Activated CD8-positive, alpha-beta T cell treated with anti-CD3 and anti-CD28 coated beads for 36 hours (primary cell): Measurements from ENCODE around the gene SLC30A2. TPM values are rescaled to one million over a fixed set of nuclear protein-coding genes. Genes with fewer than 3 reads are reported as not detected.

Experiments
- ATAC-seq: fragments of 200-7000 bp; cut with Tn5 transposase; one replicate; pipeline ENCODE4 v1.10.0; 2021; ENCODE audit warnings: mild to moderate bottlenecking, moderate library complexity
- CTCF ChIA-PET: fragments of 350-600 bp; sonication (Branson Sonifier 250); formaldehyde crosslinking; loops from one replicate; lab custom pipeline; 2021; ENCODE audit warnings: antibody characterized with exemption; lab: Charles Lee
- POLR2A ChIA-PET: fragments of 350-600 bp; sonication (Branson Sonifier 250); formaldehyde crosslinking; loops from one replicate; lab custom pipeline; 2021; ENCODE audit warnings: antibody characterized with exemption; lab: Charles Lee
- DNase-seq: peaks from one replicate; pipeline ENCODE4 v3.0.0-alpha.2; 2020
- H3K27ac Mint-ChIP-seq: one replicate; pipeline ENCODE4 v1.8.0; 2021; ENCODE audit warnings: mild to moderate bottlenecking, mixed read lengths
- H3K27me3 Mint-ChIP-seq: one replicate; pipeline ENCODE4 v1.8.0; 2021; ENCODE audit warnings: mixed read lengths
- H3K36me3 Mint-ChIP-seq: one replicate; pipeline ENCODE4 v1.8.0; 2021; ENCODE audit warnings: low read depth, mixed read lengths
- H3K4me1 Mint-ChIP-seq: one replicate; pipeline ENCODE4 v1.8.0; 2021; ENCODE audit warnings: low read depth, mixed read lengths
- H3K4me3 Mint-ChIP-seq: one replicate; pipeline ENCODE4 v1.8.0; 2021; ENCODE audit warnings: mild to moderate bottlenecking, moderate library complexity, mixed read lengths
- H3K9me3 Mint-ChIP-seq: one replicate; pipeline ENCODE4 v1.8.0; 2021; ENCODE audit warnings: mixed read lengths
- intact Hi-C: fragments of 100-400 bp; cut with micrococcal nuclease; formaldehyde crosslinking; loops from one replicate; pipeline ENCODE4 v1.10.0; 2022
- total RNA-seq, 2 experiments: library from RNA; stranded (reverse); gene quantifications; one replicate each; pipeline ENCODE4 v1.2.3, GENCODE V29; 2021
- TF ChIP-seq, protein P1 (sequence below): fragments of 200-600 bp; IDR thresholded peaks from one replicate; pipeline ENCODE4 v1.8.0; 2022; ENCODE audit warnings: antibody characterized with exemption, mild to moderate bottlenecking

The SLC30A2 gene
- total RNA-seq, 2 experiments from 2014 or later: not detected

DNA sequence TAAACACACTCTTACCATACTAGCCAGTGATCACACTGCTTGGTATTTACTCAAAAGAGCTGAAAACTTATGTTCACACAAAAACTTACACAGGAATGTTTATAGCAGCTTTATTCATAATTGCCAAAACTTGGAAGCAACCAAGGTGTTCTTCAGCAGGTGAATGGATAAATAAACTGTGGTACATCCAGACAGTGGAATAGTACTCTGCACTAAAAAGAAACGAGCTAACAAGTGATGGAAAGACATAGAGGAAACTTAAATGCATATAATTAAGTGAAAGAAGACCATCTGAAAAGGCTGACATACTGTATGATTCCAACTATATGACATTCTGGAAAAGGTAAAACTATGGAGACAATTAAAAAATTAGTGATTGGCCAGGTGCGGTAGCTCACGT lies 45.0 kb upstream of the SLC30A2 start:
- ATAC-seq: no peak
- intact Hi-C loops: no loop called here
- POLR2A ChIA-PET: interaction anchor here (0.6 kb wide), 1 partner anchor 192 kb away, joined by 3 read pairs; no protein-coding TSS in a partner anchor
- Mint-ChIP-seq H3K4me1 (no peaks in the 10 kb centered on the region), H3K27me3 (peaks cover 22% of the 10 kb centered on the region), H3K27ac (no peak overlapping the region), H3K4me3 (no peak overlapping the region), H3K36me3 (no peaks in the 10 kb centered on the region), H3K9me3 (no peaks in the 10 kb centered on the region)
- DNase-seq: no peak
- CTCF ChIA-PET: interaction anchor here (0.5 to 0.8 kb wide), 2 partner anchors 11 to 143 kb away, joined by 3 to 4 read pairs; partner anchors contain the start of gene CEP85
- TF ChIP-seq, protein P1, sequence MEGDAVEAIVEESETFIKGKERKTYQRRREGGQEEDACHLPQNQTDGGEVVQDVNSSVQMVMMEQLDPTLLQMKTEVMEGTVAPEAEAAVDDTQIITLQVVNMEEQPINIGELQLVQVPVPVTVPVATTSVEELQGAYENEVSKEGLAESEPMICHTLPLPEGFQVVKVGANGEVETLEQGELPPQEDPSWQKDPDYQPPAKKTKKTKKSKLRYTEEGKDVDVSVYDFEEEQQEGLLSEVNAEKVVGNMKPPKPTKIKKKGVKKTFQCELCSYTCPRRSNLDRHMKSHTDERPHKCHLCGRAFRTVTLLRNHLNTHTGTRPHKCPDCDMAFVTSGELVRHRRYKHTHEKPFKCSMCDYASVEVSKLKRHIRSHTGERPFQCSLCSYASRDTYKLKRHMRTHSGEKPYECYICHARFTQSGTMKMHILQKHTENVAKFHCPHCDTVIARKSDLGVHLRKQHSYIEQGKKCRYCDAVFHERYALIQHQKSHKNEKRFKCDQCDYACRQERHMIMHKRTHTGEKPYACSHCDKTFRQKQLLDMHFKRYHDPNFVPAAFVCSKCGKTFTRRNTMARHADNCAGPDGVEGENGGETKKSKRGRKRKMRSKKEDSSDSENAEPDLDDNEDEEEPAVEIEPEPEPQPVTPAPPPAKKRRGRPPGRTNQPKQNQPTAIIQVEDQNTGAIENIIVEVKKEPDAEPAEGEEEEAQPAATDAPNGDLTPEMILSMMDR: no peak

DNA sequence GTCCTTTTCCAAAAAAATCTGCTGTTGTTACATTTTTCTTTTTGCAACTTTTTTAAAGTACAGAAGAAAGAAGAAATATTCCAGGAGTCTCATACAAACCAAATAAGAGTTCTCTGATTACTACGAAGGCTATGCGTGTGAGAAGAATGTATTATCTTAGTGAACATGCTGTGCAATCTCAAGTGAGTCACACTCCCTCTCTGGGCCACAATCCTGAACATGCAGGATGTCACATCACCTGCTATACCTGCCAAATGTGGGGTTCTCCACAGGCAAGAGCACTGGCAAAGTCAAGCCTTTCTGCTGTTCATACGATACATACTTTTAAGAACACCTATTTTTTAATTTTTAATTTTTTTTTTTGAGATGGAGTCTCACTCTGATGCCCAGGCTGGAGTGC lies 43.2 kb upstream of the SLC30A2 start:
- ChIA-PET CTCF (no interaction called here), POLR2A (no interaction called here)
- ATAC-seq (no peak), DNase-seq (no peak)
- intact Hi-C loops: no loop called here
- peaks cover 23% of the 10 kb centered on the region for H3K27me3 Mint-ChIP-seq
- H3K9me3 Mint-ChIP-seq: no peaks in the 10 kb centered on the region
- H3K27ac Mint-ChIP-seq: no peak overlapping the region
- no peaks in the 10 kb centered on the region for H3K36me3 Mint-ChIP-seq
- TF ChIP-seq, protein P1: no peak
- H3K4me3 Mint-ChIP-seq: no peak overlapping the region
- H3K4me1 Mint-ChIP-seq: no peaks in the 10 kb centered on the region

DNA sequence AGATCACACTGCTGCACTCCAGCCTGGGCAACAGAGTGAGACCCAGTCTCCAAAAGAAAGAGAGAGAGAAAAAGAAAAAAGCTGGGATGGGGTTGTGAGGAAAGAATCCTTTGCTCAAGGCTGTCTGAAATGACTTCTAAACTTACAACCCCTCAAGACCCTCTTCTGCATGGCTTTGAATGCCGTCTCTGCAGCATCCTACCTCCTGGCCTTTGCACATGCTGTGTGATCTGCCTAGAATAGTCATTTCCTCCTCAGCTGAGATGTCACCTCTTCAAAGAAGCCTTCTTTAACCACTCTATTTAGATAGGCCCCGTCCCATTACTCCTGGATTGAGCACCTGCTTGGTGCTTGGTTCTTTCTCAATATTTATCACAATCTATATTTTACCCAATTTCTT lies 38.9 kb upstream of the SLC30A2 start:
- no peak overlapping the region for H3K4me3 Mint-ChIP-seq
- H3K36me3 Mint-ChIP-seq: no peaks in the 10 kb centered on the region
- ATAC-seq (no peak), DNase-seq (no peak)
- no peaks in the 10 kb centered on the region for H3K4me1 Mint-ChIP-seq
- peaks cover 5% of the 10 kb centered on the region for H3K27me3 Mint-ChIP-seq
- TF ChIP-seq, protein P1: no peak
- intact Hi-C loops: no loop called here
- CTCF ChIA-PET: interaction anchor here (0.9 to 2.2 kb wide), 6 partner anchors 18 to 149 kb away, joined by 3 to 5 read pairs (median 3); partner anchors contain the start of genes CEP85 and ZNF593
- H3K9me3 Mint-ChIP-seq: no peaks in the 10 kb centered on the region
- POLR2A ChIA-PET: interaction anchor here (0.6 kb wide), 1 partner anchor 423 kb away, joined by 4 read pairs; no protein-coding TSS in a partner anchor
- H3K27ac Mint-ChIP-seq: no peak overlapping the region

DNA sequence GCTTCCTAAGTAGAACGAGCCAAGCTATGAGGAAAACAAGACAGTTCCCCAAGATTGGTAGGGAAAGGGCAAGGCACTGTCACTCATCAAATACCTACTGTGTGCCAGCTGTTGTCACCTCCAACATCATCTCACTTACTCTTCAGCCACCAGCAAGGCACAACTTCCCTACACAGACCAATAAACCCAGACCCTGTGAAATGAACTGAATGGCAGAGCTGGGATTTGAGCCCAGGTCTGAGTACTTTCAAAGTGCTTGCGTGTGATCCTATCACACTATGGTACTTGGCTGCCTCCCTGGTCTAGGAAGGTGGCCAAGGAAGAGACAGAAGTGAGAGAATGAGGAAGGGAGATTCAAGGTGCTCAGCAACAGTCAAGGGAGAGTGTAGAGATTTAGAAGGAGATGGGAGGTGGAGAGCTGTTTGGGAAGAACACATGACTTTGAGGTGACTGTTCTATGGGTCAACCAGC lies 38.2 kb upstream of the SLC30A2 start:
- TF ChIP-seq, protein P1: no peak
- ChIA-PET POLR2A (no interaction called here), CTCF (interaction anchor here (1.0 to 2.2 kb wide), 6 partner anchors 26 to 332 kb away, joined by 3 to 5 read pairs (median 3); partner anchors contain the start of genes ZNF593 and ZNF593OS)
- no peak for DNase-seq
- no peaks in the 10 kb centered on the region for H3K9me3 Mint-ChIP-seq
- H3K36me3 Mint-ChIP-seq: no peaks in the 10 kb centered on the region
- H3K27me3 Mint-ChIP-seq: peaks cover 5% of the 10 kb centered on the region
- H3K27ac Mint-ChIP-seq: no peak overlapping the region
- H3K4me1 Mint-ChIP-seq: no peaks in the 10 kb centered on the region
- no peak for ATAC-seq
- H3K4me3 Mint-ChIP-seq: no peak overlapping the region
- intact Hi-C loops: no loop called here

DNA sequence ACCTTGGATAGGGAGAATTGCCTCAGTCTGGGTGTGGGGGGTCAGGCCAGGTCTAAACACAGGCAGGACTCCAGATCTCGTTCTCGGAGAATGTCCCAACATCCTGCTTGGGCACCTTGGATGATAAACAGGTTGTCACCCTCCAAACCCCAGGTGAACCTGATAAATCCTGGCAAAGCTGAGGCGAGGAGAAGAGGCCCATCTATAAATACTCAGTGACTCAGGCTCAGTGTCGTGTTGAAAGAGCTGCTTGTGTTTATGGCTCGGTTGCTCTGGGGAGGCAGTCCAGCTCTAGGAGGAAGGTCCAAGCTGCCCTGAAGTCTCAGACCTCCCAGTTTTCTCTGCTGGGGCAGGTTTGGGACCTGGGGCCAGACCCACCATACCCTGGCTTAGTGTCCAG lies 37.3 kb upstream of the SLC30A2 start:
- H3K36me3 Mint-ChIP-seq: no peaks in the 10 kb centered on the region
- intact Hi-C loops: no loop called here
- no peak overlapping the region for H3K27ac Mint-ChIP-seq
- ATAC-seq (no peak), DNase-seq (no peak)
- ChIA-PET CTCF (interaction anchor here (1.1 to 2.2 kb wide), 3 partner anchors 47 to 86 kb away, joined by 3 to 5 read pairs (median 5); partner anchors contain the start of gene ZNF593), POLR2A (interaction anchor here (1.0 to 1.1 kb wide), 2 partner anchors 29 to 160 kb away, joined by 3 read pairs; no protein-coding TSS in a partner anchor)
- no peaks in the 10 kb centered on the region for H3K9me3 Mint-ChIP-seq
- H3K4me1 Mint-ChIP-seq: no peaks in the 10 kb centered on the region
- H3K4me3 Mint-ChIP-seq: no peak overlapping the region
- TF ChIP-seq, protein P1: no peak
- H3K27me3 Mint-ChIP-seq: peaks cover 6% of the 10 kb centered on the region
